NCI-H526 treated with DMSO at 0.1 percent for 48 hours (cell line): ENCODE data around the gene EIF4G3.
"Not testable (repeated sequence)": the region's sequence is repeated elsewhere in the genome, so short reads cannot be mapped to it uniquely, and the experiment has no call there.

ENCODE experiments used
- DNase-seq: peaks from one replicate; lab custom pipeline; 2025; lab: John Stamatoyannopoulos, UW

The EIF4G3 gene

GRCh38 chr1:20948101-20948500, 228.6 kb downstream of the EIF4G3 start:
- no peak for DNase-seq

GRCh38 chr1:20947409-20947808, 229.3 kb downstream of the EIF4G3 start:
- DNase-seq, result no peak

- DNase-seq, result no peak
These were observed 240.1 kb downstream of the EIF4G3 start for GRCh38 chr1:20936621-20937020.

GRCh38 chr1:20936216-20936615, 240.5 kb downstream of the EIF4G3 start:
- no peak for DNase-seq

GRCh38 chr1:20935717-20936116, 241.0 kb downstream of the EIF4G3 start:
- DNase-seq, result no peak

GRCh38 chr1:20932437-20932977, 244.2 kb downstream of the EIF4G3 start:
- DNase-seq, result no peak

GRCh38 chr1:20931930-20932436, 244.7 kb downstream of the EIF4G3 start:
- DNase-seq, result no peak

GRCh38 chr1:20930427-20930826, 246.3 kb downstream of the EIF4G3 start:
- DNase-seq, result no peak

- no peak for DNase-seq
These were observed 248.6 kb downstream of the EIF4G3 start for GRCh38 chr1:20928146-20928545.

GRCh38 chr1:20921285-20921684, 255.4 kb downstream of the EIF4G3 start:
- no peak for DNase-seq

- DNase-seq, result no peak
These were observed 263.5 kb downstream of the EIF4G3 start for GRCh38 chr1:20913242-20913641.

- DNase-seq, result not testable (repeated sequence)
These were observed 269.2 kb downstream of the EIF4G3 start for GRCh38 chr1:20907526-20907925.

GRCh38 chr1:20903437-20903836, 273.3 kb downstream of the EIF4G3 start:
- DNase-seq, result no peak

- no peak for DNase-seq
These were observed 276.6 kb downstream of the EIF4G3 start for GRCh38 chr1:20900056-20900455.

GRCh38 chr1:20899154-20899972, 277.3 kb downstream of the EIF4G3 start:
- DNase-seq, result no peak

- DNase-seq, result peak; percentile 12
These were observed 279.9 kb downstream of the EIF4G3 start for GRCh38 chr1:20896826-20897225.

GRCh38 chr1:20893931-20894330, 282.8 kb downstream of the EIF4G3 start:
- DNase-seq, result no peak

GRCh38 chr1:20891091-20891490, 285.6 kb downstream of the EIF4G3 start:
- DNase-seq, result no peak

GRCh38 chr1:20887246-20887645, 289.5 kb downstream of the EIF4G3 start:
- DNase-seq, result no peak

GRCh38 chr1:20885121-20885520, 291.6 kb downstream of the EIF4G3 start:
- no peak for DNase-seq

GRCh38 chr1:20884513-20884912, 292.2 kb downstream of the EIF4G3 start:
- DNase-seq, result no peak

- no peak for DNase-seq
These were observed 292.9 kb downstream of the EIF4G3 start for GRCh38 chr1:20883766-20884165.

GRCh38 chr1:20882837-20883236, 293.9 kb downstream of the EIF4G3 start:
- DNase-seq, result no peak

- DNase-seq, result no peak
These were observed 297.9 kb downstream of the EIF4G3 start for GRCh38 chr1:20878799-20879198.
